ENCODE results near the gene BABAM2. TPM values are rescaled to one million over a fixed set of nuclear protein-coding genes. Genes with fewer than 3 reads are reported as not detected.

Gene BABAM2
- total RNA-seq, 1 donor from 2014 or later, result 35.3 TPM

DNA sequence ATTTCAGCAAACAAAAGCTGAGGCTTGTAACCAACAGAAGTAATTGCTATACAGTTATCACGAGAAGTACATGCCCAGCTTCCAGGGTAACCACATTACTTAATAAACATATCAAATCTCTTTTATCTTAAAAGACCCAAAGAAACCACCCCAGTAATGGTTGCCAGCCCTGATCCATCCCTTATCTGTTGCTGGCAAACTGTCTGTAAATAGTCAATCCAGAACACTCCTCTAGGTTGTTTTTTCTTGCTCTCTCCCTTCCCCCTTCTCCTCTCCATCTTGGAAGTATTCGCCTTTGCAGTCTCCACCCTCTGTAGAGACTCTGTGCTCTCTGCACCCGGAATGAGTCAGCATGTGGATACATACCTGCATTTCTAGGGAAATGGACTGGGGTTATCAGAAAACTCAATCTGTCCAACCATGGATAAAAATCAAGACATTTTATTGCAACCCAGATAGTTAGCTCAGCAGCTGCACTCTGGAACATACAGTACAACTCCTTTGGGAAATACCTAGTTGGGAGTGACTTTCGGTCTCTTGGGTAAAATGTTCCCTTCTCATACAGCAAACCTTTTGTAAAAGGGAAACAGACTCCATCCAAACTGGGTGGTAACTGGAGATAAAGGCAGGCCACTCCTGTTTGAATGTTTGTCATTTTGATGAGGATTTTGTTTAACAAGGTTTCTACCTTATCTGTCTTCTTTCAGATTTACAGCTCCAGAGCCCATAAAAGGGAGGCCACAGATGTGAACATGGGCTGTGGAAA, 378.7 kb downstream of the BABAM2 start:
- H3K4me3 ChIP-seq (ENCODE audit: low read depth, low read length), result no peak overlapping the region
- peak; percentile 52 for DNase-seq (ENCODE audit: low read depth)
- TF ChIP-seq CTCF (IDR thresholded peaks at IDR 0.05; ENCODE audit: insufficient read depth, low read length, poor library complexity, severe bottlenecking), result no peak

GRCh38 chr2:28270456-28271152, 380.1 kb downstream of the BABAM2 start:
- no peak for TF ChIP-seq CTCF (IDR thresholded peaks at IDR 0.05; ENCODE audit: insufficient read depth, low read length, poor library complexity, severe bottlenecking)

More for the DNA sequence above, 378.7 kb downstream of the BABAM2 start:
- Histone ChIP-seq H3K27me3 (ENCODE audit: control insufficient read depth, insufficient read depth, low read length) (no peaks in the 10 kb centered on the region), H3K36me3 (ENCODE audit: control insufficient read depth, insufficient read depth, low read length) (no peaks in the 10 kb centered on the region)

GRCh38 chr2:28271231-28271918, 380.8 kb downstream of the BABAM2 start:
- no peaks in the 10 kb centered on the region for H3K36me3 ChIP-seq (ENCODE audit: control insufficient read depth, insufficient read depth, low read length)
- H3K27me3 ChIP-seq (ENCODE audit: control insufficient read depth, insufficient read depth, low read length), result no peaks in the 10 kb centered on the region
- H3K4me3 ChIP-seq (ENCODE audit: low read depth, low read length), result no peak overlapping the region
- no peak for DNase-seq (ENCODE audit: low read depth)
- no peak for TF ChIP-seq CTCF (IDR thresholded peaks at IDR 0.05; ENCODE audit: insufficient read depth, low read length, poor library complexity, severe bottlenecking)

More at GRCh38 chr2:28270456-28271152, 380.1 kb downstream of the BABAM2 start:
- no peaks in the 10 kb centered on the region for H3K36me3 ChIP-seq (ENCODE audit: control insufficient read depth, insufficient read depth, low read length)
- H3K27me3 ChIP-seq (ENCODE audit: control insufficient read depth, insufficient read depth, low read length), result no peaks in the 10 kb centered on the region
- no peak overlapping the region for H3K4me3 ChIP-seq (ENCODE audit: low read depth, low read length)
- no peak for DNase-seq (ENCODE audit: low read depth)

GRCh38 chr2:28271919-28272250, 381.4 kb downstream of the BABAM2 start:
- Histone ChIP-seq H3K27me3 (ENCODE audit: control insufficient read depth, insufficient read depth, low read length) (no peaks in the 10 kb centered on the region), H3K36me3 (ENCODE audit: control insufficient read depth, insufficient read depth, low read length) (no peaks in the 10 kb centered on the region), H3K4me3 (ENCODE audit: low read depth, low read length) (no peak overlapping the region)
- no peak for DNase-seq (ENCODE audit: low read depth)
- TF ChIP-seq CTCF (IDR thresholded peaks at IDR 0.05; ENCODE audit: insufficient read depth, low read length, poor library complexity, severe bottlenecking), result no peak

DNA sequence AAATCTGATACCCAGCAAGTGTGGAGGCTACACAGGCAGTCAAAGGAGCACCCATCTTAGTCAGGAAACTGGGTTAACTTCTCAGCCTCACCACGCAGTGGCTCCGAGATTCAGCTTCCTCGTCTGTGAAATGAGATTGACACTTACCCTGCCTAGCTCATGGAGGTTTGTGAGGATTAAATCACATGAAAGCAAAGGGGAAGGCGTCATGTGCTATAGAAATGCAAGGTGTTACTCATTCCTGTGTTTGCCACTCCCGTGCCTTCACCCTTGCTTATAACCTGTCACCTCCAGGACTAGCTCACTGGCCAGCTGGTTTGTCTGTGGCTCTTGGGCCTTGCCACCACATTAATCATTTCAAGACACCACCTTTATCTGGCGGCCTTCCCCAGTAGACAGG, 383.2 kb downstream of the BABAM2 start:
- DNase-seq (ENCODE audit: low read depth), result no peak
- no peaks in the 10 kb centered on the region for H3K36me3 ChIP-seq (ENCODE audit: control insufficient read depth, insufficient read depth, low read length)
- no peak for TF ChIP-seq CTCF (IDR thresholded peaks at IDR 0.05; ENCODE audit: insufficient read depth, low read length, poor library complexity, severe bottlenecking)
- H3K27me3 ChIP-seq (ENCODE audit: control insufficient read depth, insufficient read depth, low read length), result no peaks in the 10 kb centered on the region
- H3K4me3 ChIP-seq (ENCODE audit: low read depth, low read length), result no peak overlapping the region
